ENCODE measurements around the gene ELOF1.
"Not testable (repeated sequence)": the region's sequence is repeated elsewhere in the genome, so short reads cannot be mapped to it uniquely, and the experiment has no call there.

The ELOF1 gene

DNA sequence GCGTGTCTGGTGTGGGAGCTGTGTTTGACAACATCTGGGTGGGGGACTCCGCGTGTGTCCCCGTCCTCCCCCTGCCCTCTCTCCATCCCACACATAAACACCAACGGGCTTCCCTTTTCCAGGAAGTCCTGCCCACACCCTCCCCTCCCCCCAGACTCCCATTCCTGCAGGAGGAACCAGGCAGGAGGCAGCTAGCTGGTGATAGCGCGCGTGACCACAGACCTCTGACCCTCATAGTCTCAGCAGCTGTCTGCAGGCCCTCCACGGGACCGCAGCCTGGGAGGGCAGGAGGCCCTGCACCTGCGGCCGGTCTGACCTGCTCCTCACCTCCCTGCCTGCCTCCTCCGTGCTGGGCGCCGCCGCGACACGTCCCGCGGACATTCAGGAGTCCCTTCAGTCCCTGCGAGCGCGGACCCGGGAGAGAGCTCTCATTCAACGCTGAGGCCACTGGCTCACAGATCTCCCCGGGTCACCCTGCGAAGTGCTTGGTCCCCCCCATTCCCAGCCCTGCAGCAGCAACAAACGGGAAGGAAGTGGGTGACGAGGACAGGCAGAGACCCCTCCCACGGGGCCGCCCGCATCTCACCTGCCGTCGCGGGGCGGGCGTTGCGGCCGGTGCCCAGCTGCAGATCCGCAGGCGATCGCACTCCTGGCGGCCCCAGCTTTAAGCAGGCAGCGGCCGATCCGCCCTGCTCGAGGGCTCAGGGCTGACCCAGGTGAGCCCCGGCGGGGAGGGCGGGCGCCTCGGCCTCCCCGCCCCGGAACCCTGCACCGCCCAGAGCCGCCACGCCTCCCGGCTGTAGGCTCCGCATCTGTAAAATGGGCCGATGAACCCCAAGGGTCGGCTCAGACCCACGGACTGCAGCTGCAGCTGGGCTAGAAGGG, 19.5 kb upstream of the ELOF1 start:
- no peak for DNase-seq (ENCODE audit: extremely low read depth, low read depth)
- TF ChIP-seq, protein P1, sequence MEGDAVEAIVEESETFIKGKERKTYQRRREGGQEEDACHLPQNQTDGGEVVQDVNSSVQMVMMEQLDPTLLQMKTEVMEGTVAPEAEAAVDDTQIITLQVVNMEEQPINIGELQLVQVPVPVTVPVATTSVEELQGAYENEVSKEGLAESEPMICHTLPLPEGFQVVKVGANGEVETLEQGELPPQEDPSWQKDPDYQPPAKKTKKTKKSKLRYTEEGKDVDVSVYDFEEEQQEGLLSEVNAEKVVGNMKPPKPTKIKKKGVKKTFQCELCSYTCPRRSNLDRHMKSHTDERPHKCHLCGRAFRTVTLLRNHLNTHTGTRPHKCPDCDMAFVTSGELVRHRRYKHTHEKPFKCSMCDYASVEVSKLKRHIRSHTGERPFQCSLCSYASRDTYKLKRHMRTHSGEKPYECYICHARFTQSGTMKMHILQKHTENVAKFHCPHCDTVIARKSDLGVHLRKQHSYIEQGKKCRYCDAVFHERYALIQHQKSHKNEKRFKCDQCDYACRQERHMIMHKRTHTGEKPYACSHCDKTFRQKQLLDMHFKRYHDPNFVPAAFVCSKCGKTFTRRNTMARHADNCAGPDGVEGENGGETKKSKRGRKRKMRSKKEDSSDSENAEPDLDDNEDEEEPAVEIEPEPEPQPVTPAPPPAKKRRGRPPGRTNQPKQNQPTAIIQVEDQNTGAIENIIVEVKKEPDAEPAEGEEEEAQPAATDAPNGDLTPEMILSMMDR (IDR thresholded peaks at IDR 0.05; ENCODE audit: low read depth, low read length, missing control alignments) = no peak
- H3K4me3 ChIP-seq (replicated peaks; ENCODE audit: low read depth, low read length) = no peak overlapping the region

- no peak within 1 kb of the TSS for H3K4me3 ChIP-seq (replicated peaks; ENCODE audit: low read depth, low read length)
- no peak for DNase-seq (ENCODE audit: extremely low read depth, low read depth)
- TF ChIP-seq, protein P1 (IDR thresholded peaks at IDR 0.05; ENCODE audit: low read depth, low read length, missing control alignments) = no peak
Measured at GRCh38 chr19:11577451-11578257, 18.6 kb upstream of the ELOF1 start, which contains the start of gene ACP5. Gene ACP5 (minus strand): TSS chr19:11577645. CDS start chr19:11577317, 328 bp downstream.

GRCh38 chr19:11576227-11576626, 17.2 kb upstream of the ELOF1 start:
- H3K4me3 ChIP-seq (replicated peaks; ENCODE audit: low read depth, low read length) = no peak overlapping the region
- DNase-seq (ENCODE audit: extremely low read depth, low read depth) = no peak
- TF ChIP-seq, protein P1 (IDR thresholded peaks at IDR 0.05; ENCODE audit: low read depth, low read length, missing control alignments) = no peak

GRCh38 chr19:11574689-11575088, 15.7 kb upstream of the ELOF1 start:
- TF ChIP-seq, protein P1 (IDR thresholded peaks at IDR 0.05; ENCODE audit: low read depth, low read length, missing control alignments) = no peak
- H3K4me3 ChIP-seq (replicated peaks; ENCODE audit: low read depth, low read length) = no peak overlapping the region
- no peak for DNase-seq (ENCODE audit: extremely low read depth, low read depth)

DNA sequence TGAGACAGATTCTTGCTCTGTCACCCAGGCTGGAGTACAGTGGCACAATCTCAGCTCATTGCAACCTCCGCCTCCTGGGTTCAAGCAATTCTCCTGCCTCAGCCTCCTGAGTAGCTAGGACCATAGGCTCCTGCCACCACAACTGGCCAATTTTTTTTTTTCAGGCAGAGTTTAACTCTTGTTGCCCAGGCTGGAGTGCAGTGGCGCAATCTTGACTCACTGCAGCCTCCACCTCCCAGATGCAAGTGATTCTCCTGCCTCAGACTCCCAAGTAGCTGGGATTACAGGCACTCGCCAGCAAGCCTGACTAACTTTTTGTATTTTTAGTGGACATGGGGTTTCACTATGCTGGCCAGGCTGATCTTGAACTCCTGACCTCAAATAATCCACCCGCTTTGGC, 14.7 kb upstream of the ELOF1 start:
- H3K4me3 ChIP-seq (replicated peaks; ENCODE audit: low read depth, low read length); DNase-seq (ENCODE audit: extremely low read depth, low read depth): not testable (repeated sequence)

DNA sequence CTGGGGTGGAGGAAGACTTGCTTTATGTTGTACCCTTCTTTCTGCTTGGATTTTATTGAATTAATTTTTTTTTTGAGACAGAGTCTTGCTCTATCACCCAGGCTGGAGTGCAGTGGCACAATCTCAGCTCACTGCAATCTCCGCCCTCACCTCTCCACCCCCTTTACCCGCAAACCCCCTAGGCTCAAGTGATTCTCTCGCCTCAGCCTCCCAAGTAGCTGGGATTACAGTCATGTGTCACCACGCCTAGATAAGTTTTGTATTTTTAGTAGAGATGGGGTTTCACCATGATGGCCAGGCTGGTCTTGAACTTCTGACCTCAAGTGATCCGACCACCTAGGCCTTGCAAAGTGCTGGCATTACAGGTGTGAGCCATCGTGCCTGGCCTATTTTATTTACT, 14.3 kb upstream of the ELOF1 start:
- not testable (repeated sequence) for DNase-seq (ENCODE audit: extremely low read depth, low read depth); H3K4me3 ChIP-seq (replicated peaks; ENCODE audit: low read depth, low read length)

- H3K4me3 ChIP-seq (replicated peaks; ENCODE audit: low read depth, low read length) = no peak overlapping the region
- TF ChIP-seq, protein P1 (IDR thresholded peaks at IDR 0.05; ENCODE audit: low read depth, low read length, missing control alignments) = no peak
- no peak for DNase-seq (ENCODE audit: extremely low read depth, low read depth)
Measured at GRCh38 chr19:11570039-11570462, 11.0 kb upstream of the ELOF1 start.
